Spinal cord (tissue), 10 donors: ENCODE measurements around the gene NT5C1A. TPM values are rescaled to one million over a fixed set of nuclear protein-coding genes. Genes with fewer than 3 reads are reported as not detected.
A peak's percentile ranks its signal among the peaks of the same experiment; 100 is the strongest.

Experiments
- DNase-seq, 6 donors: peaks; one replicate each; pipeline versions ENCODE4 v3.0.0 to v3.0.0-alpha.2; 2013 to 2015; ENCODE audit warnings: low spot score in 6 of 6, low read depth in 4 of 6
- H3K27ac ChIP-seq: one replicate; pipeline ENCODE4 v1.5.1; 2013; ENCODE audit warnings: low read depth, low read length, control low read depth
- H3K27me3 ChIP-seq: one replicate; pipeline ENCODE4 v1.6.1; 2013; ENCODE audit warnings: low read length; ENCODE audit not compliant: control insufficient read depth, insufficient read depth
- H3K36me3 ChIP-seq: one replicate; pipeline ENCODE4 v1.6.1; 2013; ENCODE audit warnings: low read length; ENCODE audit not compliant: control insufficient read depth, insufficient read depth
- H3K4me1 ChIP-seq: one replicate; pipeline ENCODE4 v1.6.1; 2013; ENCODE audit warnings: low read length; ENCODE audit not compliant: control insufficient read depth, insufficient read depth
- H3K4me3 ChIP-seq: one replicate; pipeline ENCODE4 v1.5.1; 2013; ENCODE audit warnings: low read depth, low read length, control low read depth
- H3K9me3 ChIP-seq: one replicate; pipeline ENCODE4 v1.6.1; 2013; ENCODE audit warnings: low read length; ENCODE audit not compliant: control insufficient read depth, insufficient read depth
- WGBS: methylation state at CpG from one replicate; pipeline ENCODE4 v1.1.5; 2013; ENCODE audit warnings: missing lambda C conversion rate; ENCODE audit not compliant: insufficient coverage; 5-methylcytosine and 5-hydroxymethylcytosine counted together
- polyA plus RNA-seq, 2 donors: library from polyadenylated mRNA; unstranded; fragments of 120-200 nt; gene quantifications; one replicate each; pipeline ENCODE4 v1.2.1, GENCODE V29; 2013; ENCODE audit not compliant: insufficient read length in 2 of 2
- total RNA-seq, 2 donors: library from RNA; depleted of rRNA in 1 of 2; stranded (reverse); fragments of 120-200 nt in 1 of 2; fragments of >200 nt in 1 of 2; gene quantifications; one replicate each; pipeline versions ENCODE4 v1.2.3 to v1.2.4, GENCODE V29; 2013 to 2014
- donor health status: healthy.

NT5C1A gene
- total and polyA plus RNA-seq, 4 donors = 1.5 to 5.4 (median 2.8) TPM

DNA sequence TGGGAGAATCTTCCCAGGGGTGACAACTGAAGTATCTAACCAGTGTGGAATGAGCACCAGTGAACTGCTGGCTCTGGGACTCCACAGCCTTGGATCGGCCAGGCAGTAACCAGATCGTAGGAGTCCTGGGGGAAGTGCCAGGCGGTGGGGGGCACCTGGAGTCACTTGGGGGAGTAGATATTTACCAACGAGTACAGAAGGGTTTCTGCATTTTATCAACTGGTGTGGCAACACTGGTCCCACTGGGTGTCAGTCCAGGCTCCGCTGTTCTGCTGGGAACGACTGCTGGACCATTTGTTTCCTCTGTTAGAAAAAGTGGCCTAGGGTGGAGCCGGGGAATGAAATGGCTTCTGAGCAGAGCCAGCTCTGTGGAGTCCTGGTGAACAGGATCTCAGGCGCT lies 46.9 kb downstream of the NT5C1A start:
- no peak overlapping the region for H3K4me3 ChIP-seq
- no peaks in the 10 kb centered on the region for H3K9me3 ChIP-seq
- H3K27me3 ChIP-seq = no peaks in the 10 kb centered on the region
- peaks cover 7% of the 10 kb centered on the region for H3K36me3 ChIP-seq
- H3K4me1 ChIP-seq = peaks cover 37% of the 10 kb centered on the region
- 54% methylated on average over 8 of the region's 8 CpGs for WGBS
- peak in 1 of 6 donors; percentile 7 for DNase-seq
- H3K27ac ChIP-seq = no peak overlapping the region

- Histone ChIP-seq H3K27me3 (no peaks in the 10 kb centered on the region), H3K36me3 (peaks cover 7% of the 10 kb centered on the region), H3K9me3 (no peaks in the 10 kb centered on the region), H3K4me1 (peaks cover 37% of the 10 kb centered on the region), H3K4me3 (no peak overlapping the region), H3K27ac (no peak overlapping the region)
- peak in 2 of 6 donors; percentile 41 to 60 for DNase-seq
- 42% methylated on average over 6 of the region's 6 CpGs for WGBS
These were observed 48.9 kb downstream of the NT5C1A start for GRCh38 chr1:39623053-39623452.

- peaks cover 37% of the 10 kb centered on the region for H3K4me1 ChIP-seq
- H3K9me3 ChIP-seq = no peaks in the 10 kb centered on the region
- no peak overlapping the region for H3K4me3 ChIP-seq
- WGBS = no CpG with 5 or more reads among the region's 3 CpGs
- H3K27me3 ChIP-seq = no peaks in the 10 kb centered on the region
- peaks cover 7% of the 10 kb centered on the region for H3K36me3 ChIP-seq
- H3K27ac ChIP-seq = no peak overlapping the region
- DNase-seq = no peak
These were observed 49.5 kb downstream of the NT5C1A start for GRCh38 chr1:39622427-39622826.

DNA sequence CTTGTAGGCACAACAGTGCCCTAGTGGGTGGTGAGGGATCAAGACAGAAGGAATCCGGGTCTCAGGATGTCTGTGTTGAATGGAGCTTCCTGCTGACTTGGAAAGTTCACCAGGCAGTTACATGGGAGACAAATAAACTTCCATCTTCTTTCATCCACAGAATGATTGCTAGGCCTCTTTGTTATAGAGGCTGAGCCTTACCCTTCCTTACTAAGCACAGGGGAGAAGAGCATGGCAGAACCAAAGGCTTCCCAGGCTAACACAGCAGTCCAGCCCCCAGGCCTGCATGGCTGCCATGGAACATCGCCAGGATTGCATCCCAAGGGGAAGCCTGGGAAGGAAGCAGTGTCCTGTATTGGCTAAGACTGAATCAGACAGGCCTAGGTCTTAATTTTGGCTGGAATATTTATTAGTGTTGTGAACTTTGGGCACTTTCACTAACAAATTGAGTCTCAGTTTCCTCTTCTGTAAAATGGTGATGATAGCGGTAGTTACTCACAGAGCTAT lies 51.2 kb downstream of the NT5C1A start:
- 100% methylated on average over 1 of the region's 3 CpGs for WGBS
- no peak for DNase-seq
- Histone ChIP-seq H3K9me3 (no peaks in the 10 kb centered on the region), H3K36me3 (no peaks in the 10 kb centered on the region), H3K27ac (no peak overlapping the region), H3K4me1 (peaks cover 22% of the 10 kb centered on the region), H3K27me3 (no peaks in the 10 kb centered on the region), H3K4me3 (no peak overlapping the region)

- Histone ChIP-seq H3K36me3 (no peaks in the 10 kb centered on the region), H3K9me3 (no peaks in the 10 kb centered on the region), H3K4me1 (peaks cover under 1% of the 10 kb centered on the region), H3K27ac (no peak overlapping the region), H3K4me3 (no peak overlapping the region), H3K27me3 (no peaks in the 10 kb centered on the region)
- WGBS = 88% methylated on average over 4 of the region's 4 CpGs
- no peak for DNase-seq
These were observed 54.3 kb downstream of the NT5C1A start for GRCh38 chr1:39617488-39618049.

DNA sequence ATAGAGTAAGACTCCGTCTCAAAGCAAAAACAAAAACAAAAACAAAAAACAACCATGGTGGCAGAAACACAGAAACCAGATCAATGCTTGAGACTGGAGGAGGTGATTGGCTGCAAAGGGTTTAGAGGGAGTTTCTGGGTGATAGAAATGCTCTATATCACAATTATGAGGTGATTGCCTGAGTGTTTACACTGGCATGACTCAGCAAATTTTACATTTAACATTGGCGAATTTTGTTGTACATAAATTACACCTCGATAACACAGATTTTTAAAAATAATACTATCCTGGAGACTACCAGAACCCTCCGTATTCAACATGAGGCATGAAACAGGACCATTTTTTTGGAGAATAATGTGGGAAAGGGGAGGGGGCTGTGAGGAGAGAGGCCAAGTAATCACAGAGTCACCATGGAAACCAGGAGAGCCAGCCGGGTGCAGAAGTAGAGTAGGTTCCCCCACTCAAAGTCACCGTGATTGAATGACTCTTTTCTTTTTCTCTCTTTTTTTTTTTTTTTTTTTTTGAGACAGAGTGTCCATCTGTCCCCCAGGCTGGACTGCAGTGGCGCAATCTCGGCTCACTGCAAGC lies 56.7 kb downstream of the NT5C1A start:
- DNase-seq = peak in 1 of 6 donors; percentile 27
- Histone ChIP-seq H3K4me1 (peaks cover 2% of the 10 kb centered on the region), H3K27me3 (peaks cover 1% of the 10 kb centered on the region), H3K36me3 (peaks cover under 1% of the 10 kb centered on the region), H3K27ac (no peak overlapping the region), H3K4me3 (no peak overlapping the region), H3K9me3 (no peaks in the 10 kb centered on the region)
- 67% methylated on average over 2 of the region's 8 CpGs for WGBS

DNA sequence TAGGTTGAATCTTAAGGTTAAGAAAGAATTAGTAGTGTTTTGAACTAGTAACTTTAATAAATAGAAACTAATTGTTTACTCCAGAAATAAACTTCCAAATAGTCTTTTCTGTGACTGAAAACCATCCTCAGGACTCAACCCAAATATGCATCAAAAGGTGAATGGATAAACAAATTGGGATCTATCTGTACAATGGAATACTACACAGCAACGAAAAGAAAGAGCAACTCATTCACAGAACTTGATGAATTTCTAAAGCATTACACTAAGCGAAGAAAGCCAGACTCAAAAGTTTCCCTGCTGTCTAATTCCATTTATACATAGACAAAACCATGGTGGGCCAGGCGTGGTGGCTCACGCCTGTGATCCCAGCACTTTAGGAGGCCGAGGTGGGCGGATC lies 57.4 kb downstream of the NT5C1A start:
- H3K4me1 ChIP-seq = peaks cover 9% of the 10 kb centered on the region
- H3K36me3 ChIP-seq = peaks cover 3% of the 10 kb centered on the region
- no peaks in the 10 kb centered on the region for H3K9me3 ChIP-seq
- WGBS = 100% methylated on average over 1 of the region's 6 CpGs
- H3K27me3 ChIP-seq = peaks cover 7% of the 10 kb centered on the region
- no peak overlapping the region for H3K27ac ChIP-seq
- no peak for DNase-seq
- H3K4me3 ChIP-seq = no peak overlapping the region

DNA sequence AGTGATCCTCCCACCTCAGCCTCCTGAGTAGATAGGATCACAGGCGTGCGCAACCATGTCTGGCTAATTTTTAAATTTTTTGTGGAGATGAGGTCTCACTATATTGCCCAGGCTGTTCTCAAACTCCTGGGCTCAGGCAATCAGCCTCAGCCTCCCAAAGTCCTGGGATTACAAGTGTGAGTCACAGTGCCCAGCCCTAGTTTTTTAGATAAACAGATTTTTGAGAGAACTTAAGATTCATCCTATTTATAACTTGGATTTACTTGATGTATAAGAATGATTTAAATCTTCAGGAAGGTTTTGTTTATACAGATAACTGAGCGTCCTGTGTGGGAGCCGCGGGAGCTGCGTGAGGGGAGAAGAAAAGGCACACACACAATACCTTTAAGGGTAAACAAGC lies 58.7 kb downstream of the NT5C1A start:
- no CpG with 5 or more reads among the region's 6 CpGs for WGBS
- Histone ChIP-seq H3K27ac (no peak overlapping the region), H3K27me3 (peaks cover 12% of the 10 kb centered on the region), H3K9me3 (no peaks in the 10 kb centered on the region), H3K36me3 (peaks cover 3% of the 10 kb centered on the region), H3K4me3 (no peak overlapping the region), H3K4me1 (peaks cover 10% of the 10 kb centered on the region)
- DNase-seq = no peak

- Histone ChIP-seq H3K4me1 (peaks cover 10% of the 10 kb centered on the region), H3K4me3 (no peak overlapping the region), H3K27ac (no peak overlapping the region), H3K27me3 (peaks cover 12% of the 10 kb centered on the region), H3K36me3 (peaks cover 3% of the 10 kb centered on the region), H3K9me3 (no peaks in the 10 kb centered on the region)
- DNase-seq = peak in 2 of 6 donors; percentile 34 to 36
- 21% methylated on average over 42 of the region's 42 CpGs for whole genome bisulfite sequencing
These were observed 62.1 kb downstream of the NT5C1A start for GRCh38 chr1:39609618-39610331.
